HEK293 (cell line): ENCODE data around the gene BICD1.

Experiments used
- CTCF ChIA-PET: fragments of 350-600 bp; formaldehyde crosslinking; extraction: SDS; loops from one replicate; lab custom pipeline; 2021; ENCODE audit warnings: antibody characterized with exemption; lab: Yijun Ruan, JAX
- POLR2A ChIA-PET: fragments of 300-600 bp; formaldehyde crosslinking; extraction: SDS; loops from one replicate; lab custom pipeline; 2020; ENCODE audit warnings: antibody characterized with exemption, inconsistent platforms; lab: Yijun Ruan, JAX
- H3K27ac ChIP-seq: fragments of 200-500 bp; sonication (Bioruptor generic); 2 replicates; pipeline ENCODE4 v1.5.1; 2014; ENCODE audit warnings: low read depth, low read length, control low read depth, inconsistent platforms; ENCODE audit errors: extremely low read depth
- H3K36me3 ChIP-seq, 2 experiments: fragments of 200-500 bp in 1 of 2; sonication (Bioruptor generic) in 1 of 2; 1 replicate in 1 of 2; 2 replicates in 1 of 2; pipeline ENCODE4 v1.5.1; 2014 to 2017; ENCODE audit warnings: inconsistent platforms in 2 of 2, low read length in 2 of 2; ENCODE audit not compliant: control insufficient read depth in 2 of 2, insufficient read depth in 1 of 2
- H3K4me1 ChIP-seq: fragments of 200-500 bp; sonication (Bioruptor generic); 2 replicates; pipeline ENCODE4 v1.5.1; 2014; ENCODE audit warnings: mild to moderate bottlenecking, low read length, inconsistent platforms; ENCODE audit not compliant: control insufficient read depth, insufficient read depth
- H3K4me3 ChIP-seq: 2 replicates; pipeline ENCODE4 v1.5.1; 2011; ENCODE audit warnings: low read depth, mild to moderate bottlenecking, control low read depth, low read length, moderate library complexity
- H3K9me3 ChIP-seq: fragments of 200-500 bp; sonication (Bioruptor generic); 2 replicates; pipeline ENCODE4 v1.5.1; 2014; ENCODE audit warnings: low read depth, low read length, inconsistent platforms; ENCODE audit not compliant: control insufficient read depth, insufficient read depth
- BCL11A ChIP-seq: fragments of 450-650 bp; formaldehyde crosslinking; IDR thresholded peaks from 2 replicates; pipeline ENCODE4 v1.5.1; 2016; ENCODE audit warnings: low read depth, missing biosample characterization, missing genetic modification characterization
- HOXD13 ChIP-seq: sonication (generic); formaldehyde crosslinking; IDR thresholded peaks from 2 replicates; pipeline ENCODE4 v1.8.0; 2022; ENCODE audit warnings: missing genetic modification reagents, borderline replicate concordance
- PRDM10 ChIP-seq: fragments of 450-650 bp; formaldehyde crosslinking; IDR thresholded peaks from 2 replicates; pipeline ENCODE4 v1.5.1; 2016; ENCODE audit warnings: missing biosample characterization, missing genetic modification characterization
- RBAK ChIP-seq: fragments of 450-650 bp; formaldehyde crosslinking; IDR thresholded peaks from 2 replicates; pipeline ENCODE4 v1.5.1; 2016; ENCODE audit warnings: missing biosample characterization, missing genetic modification characterization
- SP7 ChIP-seq: fragments of 450-650 bp; formaldehyde crosslinking; IDR thresholded peaks from 2 replicates; pipeline ENCODE4 v1.5.1; 2016; ENCODE audit warnings: missing biosample characterization, missing genetic modification characterization
- ZBTB1 ChIP-seq: fragments of 450-650 bp; formaldehyde crosslinking; IDR thresholded peaks from 2 replicates; pipeline ENCODE4 v1.5.1; 2016; ENCODE audit warnings: missing biosample characterization, missing genetic modification characterization
- ZNF221 ChIP-seq: fragments of 450-650 bp; formaldehyde crosslinking; IDR thresholded peaks from 2 replicates; pipeline ENCODE4 v1.5.1; 2017; ENCODE audit warnings: missing biosample characterization, missing genetic modification characterization, borderline replicate concordance
- ZNF24 ChIP-seq: fragments of 450-650 bp; formaldehyde crosslinking; IDR thresholded peaks from 2 replicates; pipeline ENCODE4 v1.5.1; 2016; ENCODE audit warnings: missing biosample characterization, missing genetic modification characterization
- ZNF248 ChIP-seq: fragments of 450-650 bp; formaldehyde crosslinking; IDR thresholded peaks from 2 replicates; pipeline ENCODE4 v1.5.1; 2017; ENCODE audit warnings: missing biosample characterization, missing genetic modification characterization
- ZNF510 ChIP-seq: fragments of 450-650 bp; formaldehyde crosslinking; IDR thresholded peaks from 2 replicates; pipeline ENCODE4 v1.5.1; 2018; ENCODE audit warnings: mild to moderate bottlenecking, missing genetic modification characterization, missing biosample characterization; ENCODE audit not compliant: insufficient replicate concordance
- TF ChIP-seq, protein P1 (sequence below): fragments of 450-650 bp; formaldehyde crosslinking; IDR thresholded peaks from 2 replicates; pipeline ENCODE4 v1.5.1; 2016; ENCODE audit warnings: missing biosample characterization, missing genetic modification characterization
- TF ChIP-seq, protein P2 (sequence below): fragments of 450-650 bp; formaldehyde crosslinking; IDR thresholded peaks from 2 replicates; pipeline ENCODE4 v1.5.1; 2016; ENCODE audit warnings: missing biosample characterization, missing genetic modification characterization
- TF ChIP-seq, protein P3 (sequence below): fragments of 450-650 bp; formaldehyde crosslinking; IDR thresholded peaks from 2 replicates; pipeline ENCODE4 v1.5.1; 2016; ENCODE audit warnings: missing biosample characterization, missing genetic modification characterization
- TF ChIP-seq, protein P4 (sequence below): fragments of 450-650 bp; formaldehyde crosslinking; optimal IDR thresholded peaks from 2 replicates; pipeline ENCODE3; 2016; ENCODE audit warnings: missing biosample characterization, mild to moderate bottlenecking, missing genetic modification characterization

Gene BICD1

DNA sequence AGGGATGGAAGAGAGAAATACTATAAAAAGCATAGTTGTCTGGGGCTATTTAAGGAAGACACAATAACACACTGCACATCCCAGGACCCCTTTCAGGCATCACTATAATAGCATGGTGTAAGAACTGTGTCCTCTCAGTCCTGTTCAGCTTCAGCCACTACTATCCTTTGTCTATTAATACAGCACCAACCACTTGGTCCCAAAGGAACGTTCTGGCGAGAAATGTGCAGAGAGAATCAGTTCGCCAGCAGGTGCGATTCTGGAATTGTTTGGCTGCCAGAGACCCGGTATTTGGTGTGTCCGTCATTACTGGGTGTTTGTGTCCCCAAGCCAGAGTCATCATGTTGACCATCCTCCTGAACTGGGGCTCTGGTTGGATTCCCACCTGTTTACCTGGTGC, 52.7 kb downstream of the BICD1 start:
- H3K27ac ChIP-seq: no peak overlapping the region
- ChIA-PET POLR2A (no interaction called here), CTCF (no interaction called here)
- TF ChIP-seq, protein P1, sequence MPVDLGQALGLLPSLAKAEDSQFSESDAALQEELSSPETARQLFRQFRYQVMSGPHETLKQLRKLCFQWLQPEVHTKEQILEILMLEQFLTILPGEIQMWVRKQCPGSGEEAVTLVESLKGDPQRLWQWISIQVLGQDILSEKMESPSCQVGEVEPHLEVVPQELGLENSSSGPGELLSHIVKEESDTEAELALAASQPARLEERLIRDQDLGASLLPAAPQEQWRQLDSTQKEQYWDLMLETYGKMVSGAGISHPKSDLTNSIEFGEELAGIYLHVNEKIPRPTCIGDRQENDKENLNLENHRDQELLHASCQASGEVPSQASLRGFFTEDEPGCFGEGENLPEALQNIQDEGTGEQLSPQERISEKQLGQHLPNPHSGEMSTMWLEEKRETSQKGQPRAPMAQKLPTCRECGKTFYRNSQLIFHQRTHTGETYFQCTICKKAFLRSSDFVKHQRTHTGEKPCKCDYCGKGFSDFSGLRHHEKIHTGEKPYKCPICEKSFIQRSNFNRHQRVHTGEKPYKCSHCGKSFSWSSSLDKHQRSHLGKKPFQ (tag by site-specific recombination): no peak
- TF ChIP-seq, protein P2, sequence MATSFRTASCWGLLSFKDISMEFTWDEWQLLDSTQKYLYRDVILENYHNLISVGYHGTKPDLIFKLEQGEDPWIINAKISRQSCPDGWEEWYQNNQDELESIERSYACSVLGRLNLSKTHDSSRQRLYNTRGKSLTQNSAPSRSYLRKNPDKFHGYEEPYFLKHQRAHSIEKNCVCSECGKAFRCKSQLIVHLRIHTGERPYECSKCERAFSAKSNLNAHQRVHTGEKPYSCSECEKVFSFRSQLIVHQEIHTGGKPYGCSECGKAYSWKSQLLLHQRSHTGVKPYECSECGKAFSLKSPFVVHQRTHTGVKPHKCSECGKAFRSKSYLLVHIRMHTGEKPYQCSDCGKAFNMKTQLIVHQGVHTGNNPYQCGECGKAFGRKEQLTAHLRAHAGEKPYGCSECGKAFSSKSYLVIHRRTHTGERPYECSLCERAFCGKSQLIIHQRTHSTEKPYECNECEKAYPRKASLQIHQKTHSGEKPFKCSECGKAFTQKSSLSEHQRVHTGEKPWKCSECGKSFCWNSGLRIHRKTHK (tag by site-specific recombination): no peak
- TF ChIP-seq SP7: no peak
- H3K4me3 ChIP-seq: no peak overlapping the region
- H3K4me1 ChIP-seq: peaks cover 6% of the 10 kb centered on the region; the same call in 1 of the 2 replicates
- H3K9me3 ChIP-seq: no peaks in the 10 kb centered on the region
- H3K36me3 ChIP-seq: no peaks in the 10 kb centered on the region; a peak in 1 of 3 replicates

- Histone ChIP-seq H3K4me1 (peaks cover 6% of the 10 kb centered on the region; the same call in 1 of the 2 replicates), H3K36me3 (no peaks in the 10 kb centered on the region; a peak in 1 of 3 replicates), H3K9me3 (no peaks in the 10 kb centered on the region), H3K4me3 (no peak overlapping the region), H3K27ac (no peak overlapping the region)
- TF ChIP-seq ZBTB1 (tag by site-specific recombination): no peak
- peak; percentile 21; the same call in 1 of the 2 replicates for TF ChIP-seq PRDM10 (tag by site-specific recombination)
- POLR2A ChIA-PET: no interaction called here
- CTCF ChIA-PET: no interaction called here
These were observed 53.3 kb downstream of the BICD1 start for GRCh38 chr12:32159925-32160324.

- Histone ChIP-seq H3K36me3 (no peaks in the 10 kb centered on the region; a peak in 1 of 3 replicates), H3K4me3 (no peak overlapping the region), H3K9me3 (no peaks in the 10 kb centered on the region), H3K4me1 (peaks cover 2% of the 10 kb centered on the region; the same call in 1 of the 2 replicates), H3K27ac (no peak overlapping the region)
- ChIA-PET CTCF (no interaction called here), POLR2A (no interaction called here)
- no peak for TF ChIP-seq ZNF221 (tag by site-specific recombination)
These were observed 54.4 kb downstream of the BICD1 start for GRCh38 chr12:32161058-32161457.

GRCh38 chr12:32163596-32163995, 56.9 kb downstream of the BICD1 start:
- ChIA-PET POLR2A (no interaction called here), CTCF (interaction anchor here (0.5 to 0.7 kb wide), 2 partner anchors 13 to 51 kb away, joined by 3 read pairs; no protein-coding TSS in a partner anchor)
- Histone ChIP-seq H3K4me1 (no peaks in the 10 kb centered on the region), H3K27ac (no peak overlapping the region), H3K9me3 (no peaks in the 10 kb centered on the region), H3K36me3 (no peaks in the 10 kb centered on the region; a peak in 1 of 3 replicates), H3K4me3 (no peak overlapping the region)
- TF ChIP-seq BCL11A (tag by site-specific recombination): no peak
- TF ChIP-seq ZNF510 (tag by site-specific recombination): no peak
- no peak for TF ChIP-seq RBAK (tag by site-specific recombination)
- TF ChIP-seq, protein P3, sequence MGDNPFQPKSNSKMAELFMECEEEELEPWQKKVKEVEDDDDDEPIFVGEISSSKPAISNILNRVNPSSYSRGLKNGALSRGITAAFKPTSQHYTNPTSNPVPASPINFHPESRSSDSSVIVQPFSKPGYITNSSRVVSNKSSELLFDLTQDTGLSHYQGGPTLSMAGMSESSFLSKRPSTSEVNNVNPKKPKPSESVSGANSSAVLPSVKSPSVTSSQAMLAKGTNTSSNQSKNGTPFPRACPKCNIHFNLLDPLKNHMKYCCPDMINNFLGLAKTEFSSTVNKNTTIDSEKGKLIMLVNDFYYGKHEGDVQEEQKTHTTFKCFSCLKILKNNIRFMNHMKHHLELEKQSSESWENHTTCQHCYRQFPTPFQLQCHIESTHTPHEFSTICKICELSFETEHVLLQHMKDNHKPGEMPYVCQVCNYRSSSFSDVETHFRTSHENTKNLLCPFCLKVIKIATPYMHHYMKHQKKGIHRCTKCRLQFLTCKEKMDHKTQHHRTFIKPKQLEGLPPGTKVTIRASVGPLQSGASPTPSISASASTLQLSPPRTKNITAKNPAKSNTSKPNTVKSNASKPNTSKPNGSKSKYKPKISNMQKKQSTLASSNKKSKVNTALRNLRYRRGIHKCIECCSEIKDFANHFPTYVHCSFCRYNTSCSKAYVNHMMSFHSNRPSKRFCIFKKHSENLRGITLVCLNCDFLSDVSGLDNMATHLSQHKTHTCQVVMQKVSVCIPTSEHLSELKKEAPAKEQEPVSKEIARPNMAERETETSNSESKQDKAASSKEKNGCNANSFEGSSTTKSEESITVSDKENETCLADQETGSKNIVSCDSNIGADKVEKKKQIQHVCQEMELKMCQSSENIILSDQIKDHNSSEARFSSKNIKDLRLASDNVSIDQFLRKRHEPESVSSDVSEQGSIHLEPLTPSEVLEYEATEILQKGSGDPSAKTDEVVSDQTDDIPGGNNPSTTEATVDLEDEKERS (tag by site-specific recombination): no peak
- no peak for TF ChIP-seq HOXD13
- TF ChIP-seq ZNF24 (tag by site-specific recombination): no peak
- TF ChIP-seq, protein P4, sequence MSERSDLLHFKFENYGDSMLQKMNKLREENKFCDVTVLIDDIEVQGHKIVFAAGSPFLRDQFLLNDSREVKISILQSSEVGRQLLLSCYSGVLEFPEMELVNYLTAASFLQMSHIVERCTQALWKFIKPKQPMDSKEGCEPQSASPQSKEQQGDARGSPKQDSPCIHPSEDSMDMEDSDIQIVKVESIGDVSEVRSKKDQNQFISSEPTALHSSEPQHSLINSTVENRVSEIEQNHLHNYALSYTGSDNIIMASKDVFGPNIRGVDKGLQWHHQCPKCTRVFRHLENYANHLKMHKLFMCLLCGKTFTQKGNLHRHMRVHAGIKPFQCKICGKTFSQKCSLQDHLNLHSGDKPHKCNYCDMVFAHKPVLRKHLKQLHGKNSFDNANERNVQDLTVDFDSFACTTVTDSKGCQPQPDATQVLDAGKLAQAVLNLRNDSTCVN (tag by site-specific recombination): no peak
- no peak for TF ChIP-seq ZNF248 (tag by site-specific recombination)
